Neural cell (in vitro differentiated cells): ENCODE results near the gene RNPEPL1.

ENCODE experiments used
- CTCF ChIP-seq: fragments of 450-650 bp; IDR thresholded peaks from 2 replicates; pipeline ENCODE4 v1.5.1; 2014; ENCODE audit warnings: antibody characterized with exemption, mild to moderate bottlenecking, moderate library complexity; ENCODE audit not compliant: poor library complexity, severe bottlenecking
- EZH2 ChIP-seq: fragments of 200-600, 300-800 bp; shearing (Covaris generic), sonication (generic); IDR thresholded peaks from 2 replicates; pipeline ENCODE4 v1.6.1; 2014; ENCODE audit warnings: antibody characterized with exemption, low read length, borderline replicate concordance, mild to moderate bottlenecking; ENCODE audit not compliant: insufficient read depth, poor library complexity, severe bottlenecking
- POLR2AphosphoS5 ChIP-seq: IDR thresholded peaks from 2 replicates; pipeline ENCODE4 v1.6.1; 2012

GRCh38 chr2:240569523-240569997, 1.3 kb downstream of the RNPEPL1 start:
- TF ChIP-seq CTCF (no peak), POLR2AphosphoS5 (no peak), EZH2 (no peak)
